GM03348 (cell line): ENCODE measurements around the gene GAGE13.
"Not testable (repeated sequence)": the region's sequence is repeated elsewhere in the genome, so short reads cannot be mapped to it uniquely, and the experiment has no call there.

Source experiments
- DNase-seq: peaks from one replicate; pipeline ENCODE4 v3.0.0; 2012; ENCODE audit warnings: low spot score

Gene GAGE13

GRCh38 chrX:49331282-49331681 is at the start of gene GAGE13:
TSS of gene GAGE13 (plus strand) at chrX:49331582. CDS start at chrX:49332738, 1,156 bp downstream.
- DNase-seq: not testable (repeated sequence)

GRCh38 chrX:49282647-49283011 is 48.8 kb upstream of the GAGE13 start:
- DNase-seq: peak; percentile 9

GRCh38 chrX:49284212-49284611 is 47.2 kb upstream of the GAGE13 start:
- DNase-seq: no peak

- no peak for DNase-seq
These were observed 45.2 kb upstream of the GAGE13 start for GRCh38 chrX:49286136-49286535.

GRCh38 chrX:49286581-49286980 is 44.8 kb upstream of the GAGE13 start:
- DNase-seq: no peak

GRCh38 chrX:49287665-49288064 is 43.7 kb upstream of the GAGE13 start:
- no peak for DNase-seq

GRCh38 chrX:49290215-49290614 is 41.2 kb upstream of the GAGE13 start:
- DNase-seq: no peak

GRCh38 chrX:49291615-49292337 is 39.6 kb upstream of the GAGE13 start:
- DNase-seq: peak; percentile 57

GRCh38 chrX:49292400-49293362 is 38.7 kb upstream of the GAGE13 start:
- no peak for DNase-seq

- DNase-seq: not testable (repeated sequence)
These were observed 32.1 kb upstream of the GAGE13 start for GRCh38 chrX:49299293-49299692.

GRCh38 chrX:49300703-49301102 is 30.7 kb upstream of the GAGE13 start:
- DNase-seq: no peak

- DNase-seq: no peak
These were observed 28.0 kb upstream of the GAGE13 start, which contains the start of gene GAGE10 for GRCh38 chrX:49303346-49303745. TSS of gene GAGE10 (plus strand) at chrX:49303646. CDS start at chrX:49304860, 1,214 bp downstream.

GRCh38 chrX:49307775-49308174 is 23.6 kb upstream of the GAGE13 start:
- not testable (repeated sequence) for DNase-seq

GRCh38 chrX:49308604-49309269 is 22.6 kb upstream of the GAGE13 start:
- peak; percentile 16 for DNase-seq

GRCh38 chrX:49309401-49309981 is 21.9 kb upstream of the GAGE13 start:
- no peak for DNase-seq

- DNase-seq: no peak
These were observed 21.0 kb upstream of the GAGE13 start for GRCh38 chrX:49310371-49310770.

GRCh38 chrX:49312176-49312575 is 19.2 kb upstream of the GAGE13 start:
- DNase-seq: no peak

GRCh38 chrX:49316085-49316484 is 15.3 kb upstream of the GAGE13 start:
- no peak for DNase-seq

- DNase-seq: not testable (repeated sequence)
These were observed 9.6 kb upstream of the GAGE13 start, which contains the start of gene GAGE12J for GRCh38 chrX:49321737-49322136. TSS of gene GAGE12J (plus strand) at chrX:49322037. CDS start at chrX:49323194, 1,157 bp downstream.

GRCh38 chrX:49322266-49322665 is 9.1 kb upstream of the GAGE13 start:
- not testable (repeated sequence) for DNase-seq

- DNase-seq: not testable (repeated sequence)
These were observed 7.6 kb upstream of the GAGE13 start for GRCh38 chrX:49323735-49324134.

GRCh38 chrX:49330421-49330820 is 961 bp upstream of the GAGE13 start:
- not testable (repeated sequence) for DNase-seq
